GM10248 (cell line): ENCODE measurements around the gene ATOH8.

ENCODE experiments used
- CTCF ChIA-PET: fragments of 300-600 bp; sonication (Branson Sonifier 250); formaldehyde crosslinking; extraction: SDS; loops from one replicate; lab custom pipeline; 2021; ENCODE audit warnings: antibody characterized with exemption; lab: Yijun Ruan, JAX
- POLR2A ChIA-PET: fragments of 350-650 bp; sonication (Branson Sonifier 250); formaldehyde crosslinking; extraction: SDS; loops from one replicate; lab custom pipeline; 2020; ENCODE audit warnings: antibody characterized with exemption; lab: Yijun Ruan, JAX
- DNase-seq: peaks from one replicate; pipeline ENCODE4 v3.0.0; 2012; ENCODE audit errors: extremely low spot score
- TF ChIP-seq, protein P1 (sequence below): IDR thresholded peaks from 2 replicates; pipeline ENCODE4 v1.5.1; 2012; ENCODE audit warnings: mild to moderate bottlenecking, low read depth; ENCODE audit errors: extremely low read depth, missing control alignments, control extremely low read depth

Gene ATOH8

DNA sequence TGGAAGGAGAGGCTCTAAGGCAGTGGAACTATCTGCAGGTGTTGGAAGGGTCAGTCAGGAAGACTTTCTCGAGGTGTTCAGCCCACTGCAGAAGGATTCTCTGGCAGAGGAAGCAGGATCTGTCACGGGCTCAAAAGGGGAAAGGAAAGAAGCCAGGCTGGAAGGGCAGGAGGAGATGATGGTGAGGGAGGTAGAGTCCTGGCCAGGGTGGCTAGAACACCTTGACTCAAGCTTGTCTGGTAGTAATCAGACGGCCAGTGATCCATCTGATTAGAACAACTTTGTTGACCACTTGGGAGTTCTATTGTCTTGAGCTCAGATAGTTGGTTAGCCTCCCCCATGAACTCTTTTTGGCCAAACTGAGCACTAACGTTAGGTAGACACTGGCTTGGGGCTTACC is 9.7 kb upstream of the ATOH8 start:
- DNase-seq: no peak
- POLR2A ChIA-PET: no interaction called here

DNA sequence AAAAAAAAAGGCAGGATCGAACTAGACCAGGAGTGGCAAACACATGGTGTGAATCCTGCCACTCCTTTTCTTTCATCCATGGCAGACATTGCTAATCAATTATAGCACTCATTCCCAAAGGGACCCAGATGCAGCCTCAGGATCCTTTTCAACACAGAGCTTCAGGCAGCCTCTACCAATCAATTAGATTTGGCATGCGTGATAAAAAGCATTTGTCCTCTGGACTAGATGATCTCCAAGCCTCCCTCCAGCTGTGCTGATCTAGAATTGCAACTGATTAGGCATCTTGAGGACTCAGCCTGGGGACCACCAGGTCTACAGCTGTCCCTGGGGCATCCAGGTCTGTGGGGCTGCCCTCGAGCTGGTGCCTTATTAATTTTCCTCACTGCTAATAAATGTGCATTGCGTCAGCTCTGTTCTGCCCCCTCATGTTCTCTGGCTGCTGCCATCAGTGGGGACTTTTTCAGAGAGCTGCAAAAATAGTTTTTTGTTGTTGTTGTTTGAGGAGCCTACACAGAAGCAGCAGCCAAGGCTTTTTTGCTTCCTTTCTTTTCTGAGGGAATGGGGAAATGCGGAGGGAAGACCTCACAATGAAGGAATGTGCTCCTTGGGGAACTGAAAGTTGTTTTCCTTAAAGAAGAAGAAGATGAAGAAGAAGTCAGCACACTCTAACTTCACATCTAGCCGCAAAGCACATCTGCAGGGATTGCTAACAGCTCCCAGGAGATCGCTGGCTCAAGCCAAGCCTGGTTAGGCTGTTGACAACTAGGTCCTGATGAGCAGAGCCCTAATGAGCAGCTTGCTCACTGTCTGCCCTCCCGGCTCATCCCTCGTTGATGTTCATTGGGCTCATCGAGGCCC is 8.8 kb upstream of the ATOH8 start:
- POLR2A ChIA-PET: no interaction called here
- CTCF ChIA-PET: interaction anchor here (0.7 to 1.3 kb wide), 6 partner anchors 8 to 69 kb away, joined by 3 to 5 read pairs (median 3); no protein-coding TSS in a partner anchor
- TF ChIP-seq, protein P1, sequence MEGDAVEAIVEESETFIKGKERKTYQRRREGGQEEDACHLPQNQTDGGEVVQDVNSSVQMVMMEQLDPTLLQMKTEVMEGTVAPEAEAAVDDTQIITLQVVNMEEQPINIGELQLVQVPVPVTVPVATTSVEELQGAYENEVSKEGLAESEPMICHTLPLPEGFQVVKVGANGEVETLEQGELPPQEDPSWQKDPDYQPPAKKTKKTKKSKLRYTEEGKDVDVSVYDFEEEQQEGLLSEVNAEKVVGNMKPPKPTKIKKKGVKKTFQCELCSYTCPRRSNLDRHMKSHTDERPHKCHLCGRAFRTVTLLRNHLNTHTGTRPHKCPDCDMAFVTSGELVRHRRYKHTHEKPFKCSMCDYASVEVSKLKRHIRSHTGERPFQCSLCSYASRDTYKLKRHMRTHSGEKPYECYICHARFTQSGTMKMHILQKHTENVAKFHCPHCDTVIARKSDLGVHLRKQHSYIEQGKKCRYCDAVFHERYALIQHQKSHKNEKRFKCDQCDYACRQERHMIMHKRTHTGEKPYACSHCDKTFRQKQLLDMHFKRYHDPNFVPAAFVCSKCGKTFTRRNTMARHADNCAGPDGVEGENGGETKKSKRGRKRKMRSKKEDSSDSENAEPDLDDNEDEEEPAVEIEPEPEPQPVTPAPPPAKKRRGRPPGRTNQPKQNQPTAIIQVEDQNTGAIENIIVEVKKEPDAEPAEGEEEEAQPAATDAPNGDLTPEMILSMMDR: no peak
- no peak for DNase-seq

More for the DNA sequence above, 9.7 kb upstream of the ATOH8 start:
- CTCF ChIA-PET: interaction anchor here (0.8 to 4.2 kb wide), 3 partner anchors 15 to 84 kb away, joined by 4 to 14 read pairs (median 5); no protein-coding TSS in a partner anchor
- TF ChIP-seq, protein P1: no peak

DNA sequence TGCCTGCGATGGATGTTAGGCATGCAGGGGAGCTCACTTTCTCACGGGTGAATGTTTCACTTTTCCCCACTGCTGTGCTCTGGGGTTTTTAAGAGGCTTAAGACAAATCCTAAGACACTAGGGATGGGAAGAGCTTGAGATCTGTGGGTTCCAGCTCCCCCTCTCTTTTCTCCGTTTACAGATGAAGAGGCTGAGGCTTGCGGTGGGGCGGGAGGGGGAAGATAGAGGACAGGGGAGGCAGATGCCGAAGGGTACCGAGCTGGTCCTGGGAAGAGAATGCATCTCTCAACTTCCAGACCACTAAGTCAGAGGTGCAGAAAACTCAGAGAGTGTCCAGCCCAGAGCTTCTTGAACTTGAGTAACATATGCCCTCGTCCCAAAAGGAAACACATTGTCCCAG is 8.2 kb upstream of the ATOH8 start:
- no peak for DNase-seq
- CTCF ChIA-PET: interaction anchor here (0.7 to 1.3 kb wide), 6 partner anchors 9 to 68 kb away, joined by 3 to 5 read pairs (median 3); no protein-coding TSS in a partner anchor
- TF ChIP-seq, protein P1: no peak
- POLR2A ChIA-PET: no interaction called here

DNA sequence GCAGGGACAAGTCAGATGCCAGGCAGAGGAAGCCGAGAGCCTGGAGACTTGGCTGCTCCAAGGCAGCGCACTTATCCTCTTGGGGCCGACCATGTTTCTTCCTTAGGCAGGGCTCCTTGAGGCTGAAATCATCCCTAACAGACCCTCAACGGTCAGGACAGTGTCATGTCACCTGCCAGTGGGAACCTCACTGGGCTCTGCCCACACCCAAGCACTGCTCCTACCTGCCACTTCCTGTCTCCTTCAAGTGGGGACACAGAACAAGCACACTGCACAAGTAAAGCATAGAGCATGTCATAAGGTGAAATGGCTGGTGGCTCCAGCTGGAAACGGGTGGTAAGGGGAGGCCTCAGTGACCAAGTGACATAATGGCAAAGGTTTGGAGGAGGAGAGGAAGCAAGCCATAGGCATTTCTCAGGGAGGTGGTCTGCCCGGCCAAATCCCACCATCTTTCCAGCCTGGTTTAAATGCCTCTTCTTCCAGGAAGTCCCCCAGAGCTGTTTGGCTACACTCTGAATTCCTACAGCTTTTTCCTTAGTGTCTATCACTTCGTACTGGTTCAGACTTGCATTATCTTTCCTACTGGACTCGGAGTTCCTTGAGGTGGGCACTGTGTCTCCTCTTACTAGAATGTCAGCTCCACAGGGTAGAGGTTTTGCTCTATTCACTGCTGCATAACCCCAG is 7.3 kb upstream of the ATOH8 start:
- CTCF ChIA-PET: interaction anchor here (1.0 kb wide), 1 partner anchor 10 kb away, joined by 3 read pairs; no protein-coding TSS in a partner anchor
- TF ChIP-seq, protein P1: no peak
- POLR2A ChIA-PET: interaction anchor here (0.7 kb wide), 1 partner anchor 21 kb away, joined by 4 read pairs; no protein-coding TSS in a partner anchor
- DNase-seq: no peak

DNA sequence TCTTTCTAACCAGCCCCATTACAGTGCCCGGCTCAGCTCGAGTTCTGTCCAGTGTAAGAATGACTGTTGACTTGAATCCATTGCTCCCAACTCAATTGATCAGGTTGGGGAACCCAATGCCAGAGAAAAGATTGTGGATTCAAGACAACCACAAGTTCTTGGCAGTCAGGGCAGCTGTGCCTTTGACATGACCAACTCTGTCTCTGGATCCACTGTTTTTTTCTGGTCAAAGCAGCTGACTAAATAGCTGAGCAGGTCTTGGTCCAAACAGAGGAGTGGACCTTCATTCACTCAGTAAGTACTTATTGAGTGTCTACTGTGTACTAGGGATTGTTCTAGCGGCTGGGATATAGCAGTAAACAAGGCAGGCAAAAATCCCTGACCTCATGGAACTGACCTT is 6.3 kb upstream of the ATOH8 start:
- TF ChIP-seq, protein P1: no peak
- no peak for DNase-seq
- CTCF ChIA-PET: interaction anchor here (0.8 to 4.5 kb wide), 3 partner anchors 13 to 66 kb away, joined by 3 to 39 read pairs (median 6); no protein-coding TSS in a partner anchor
- POLR2A ChIA-PET: no interaction called here

DNA sequence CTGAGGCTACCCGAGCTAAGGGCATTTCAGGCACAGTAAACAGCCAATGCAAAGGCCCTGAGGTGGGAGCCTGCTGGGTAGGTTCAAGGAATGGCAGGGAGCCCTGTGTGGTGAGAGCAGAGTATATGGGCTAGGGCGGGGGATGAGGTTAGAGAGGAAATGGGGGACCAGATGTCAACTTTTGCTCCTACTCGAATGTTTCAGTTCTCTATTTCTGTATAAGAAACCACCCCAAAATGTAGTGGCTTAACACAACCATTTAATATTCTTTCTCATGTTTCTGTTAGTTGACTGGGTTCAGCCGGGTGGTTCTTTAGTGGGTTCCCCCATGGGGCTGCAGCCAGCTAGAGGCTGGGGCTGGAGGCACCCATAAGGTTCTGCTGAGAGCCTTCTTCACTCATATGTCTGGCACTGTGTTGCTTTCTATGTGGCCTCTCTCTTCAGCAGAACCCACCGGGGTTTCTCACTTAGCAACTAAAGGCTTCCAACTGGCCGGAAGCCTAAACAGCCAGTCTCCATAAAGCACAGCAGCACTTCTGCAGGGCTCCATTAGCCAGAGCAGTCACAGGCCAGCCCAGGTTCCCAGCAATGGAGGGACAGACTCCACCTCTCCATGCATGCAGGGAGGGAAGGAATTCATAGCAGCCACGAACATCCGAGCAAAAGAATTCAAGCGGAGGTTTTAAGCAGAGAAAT is 5.6 kb upstream of the ATOH8 start:
- TF ChIP-seq, protein P1: no peak
- POLR2A ChIA-PET: no interaction called here
- CTCF ChIA-PET: interaction anchor here (0.8 to 4.5 kb wide), 4 partner anchors 8 to 65 kb away, joined by 3 to 39 read pairs (median 5); no protein-coding TSS in a partner anchor
- DNase-seq: peak; percentile 63
